ENCODE results near the gene ARHGAP8.
A peak's percentile ranks its signal among the peaks of the same experiment; 100 is the strongest.
"Not testable (repeated sequence)": the region's sequence is repeated elsewhere in the genome, so short reads cannot be mapped to it uniquely, and the experiment has no call there.

ARHGAP8 gene

DNA sequence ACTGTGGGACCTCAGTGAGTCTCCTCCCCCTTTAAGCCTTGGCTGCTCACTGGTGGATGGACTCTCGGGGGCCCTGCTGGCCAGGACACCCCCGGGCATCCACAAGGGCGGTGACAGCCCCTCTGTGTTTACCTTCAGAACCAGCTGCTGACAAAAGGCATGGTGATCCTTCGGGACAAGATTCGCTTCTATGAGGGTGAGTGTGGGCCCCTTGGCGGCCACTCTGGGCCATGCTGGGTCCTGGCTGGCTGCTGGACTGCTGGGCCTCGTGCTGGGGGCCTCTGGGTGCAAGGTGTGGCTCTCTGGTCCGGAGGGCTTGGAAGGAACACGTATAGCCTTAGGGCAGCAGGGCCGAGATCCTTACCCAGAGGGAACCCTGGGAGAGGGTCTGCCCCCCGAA, 25.9 kb upstream of the ARHGAP8 start:
- DNase-seq, result no peak

DNA sequence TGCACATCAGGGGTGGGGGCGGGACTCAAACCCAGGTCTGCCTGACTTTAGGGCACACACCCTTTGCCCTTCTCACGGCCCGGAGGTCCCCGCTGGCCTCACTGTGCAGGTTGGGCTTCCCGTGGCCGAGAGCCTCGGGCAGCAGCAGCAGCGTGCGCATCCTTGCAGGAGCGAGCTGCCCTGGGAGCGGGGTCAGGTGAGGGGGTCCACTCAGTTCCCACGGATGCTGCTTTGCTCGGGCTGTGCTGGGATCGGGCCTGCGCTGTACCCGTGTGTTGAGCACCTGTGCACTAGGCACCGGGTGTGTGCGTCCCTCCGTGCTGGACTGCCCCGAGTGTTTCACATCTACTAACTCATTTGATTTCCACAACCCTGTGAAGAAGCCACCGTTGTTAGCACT, 25.2 kb upstream of the ARHGAP8 start:
- DNase-seq, result no peak

DNA sequence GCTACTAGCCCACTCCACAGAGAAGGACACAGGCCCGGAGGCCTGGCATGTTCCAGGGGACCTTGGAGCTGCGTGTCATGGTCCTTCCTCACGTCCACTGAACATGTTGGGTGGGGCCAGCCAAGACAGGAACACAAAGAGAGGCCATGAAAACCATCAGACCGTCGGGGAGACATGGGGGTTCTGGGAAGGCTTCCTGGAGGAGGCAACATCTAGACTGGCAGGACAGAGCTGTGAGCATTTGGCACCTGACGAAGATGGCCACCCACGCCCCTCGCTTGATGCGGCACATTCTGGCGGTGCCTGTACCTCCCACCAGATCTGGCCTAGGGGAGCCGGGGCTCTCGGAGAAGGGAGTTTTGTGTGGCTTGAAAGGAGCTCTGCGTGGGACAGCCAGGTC, 24.7 kb upstream of the ARHGAP8 start:
- DNase-seq, result no peak

DNA sequence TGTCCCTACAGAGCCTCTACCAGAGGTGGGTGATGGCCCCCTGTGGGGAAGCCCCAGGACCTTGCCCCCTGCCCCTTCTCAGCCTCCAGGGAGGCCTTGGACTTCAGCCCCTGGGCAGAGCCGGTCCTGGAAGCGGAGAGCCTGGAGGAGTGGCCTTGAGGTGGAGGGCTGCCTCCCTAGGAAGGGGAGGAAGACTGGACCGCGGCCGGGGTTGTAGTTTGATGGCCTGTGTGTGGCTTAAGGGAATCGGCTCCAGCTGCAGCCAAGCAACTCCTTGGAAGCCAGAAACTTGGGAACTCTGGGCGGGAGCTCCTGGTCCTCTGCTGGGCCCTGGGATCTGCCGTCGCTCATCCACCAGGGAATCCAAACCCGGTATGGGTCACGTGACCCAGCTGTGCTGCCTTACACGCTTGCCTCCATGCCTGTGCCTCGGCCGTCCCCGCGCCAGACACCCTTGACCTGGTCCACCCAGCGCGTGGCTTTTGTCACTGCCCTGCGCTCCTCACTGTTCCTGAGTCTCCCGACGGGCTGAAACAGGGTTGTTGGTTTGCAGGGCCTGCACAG, 23.5 kb upstream of the ARHGAP8 start:
- DNase-seq, result no peak

DNA sequence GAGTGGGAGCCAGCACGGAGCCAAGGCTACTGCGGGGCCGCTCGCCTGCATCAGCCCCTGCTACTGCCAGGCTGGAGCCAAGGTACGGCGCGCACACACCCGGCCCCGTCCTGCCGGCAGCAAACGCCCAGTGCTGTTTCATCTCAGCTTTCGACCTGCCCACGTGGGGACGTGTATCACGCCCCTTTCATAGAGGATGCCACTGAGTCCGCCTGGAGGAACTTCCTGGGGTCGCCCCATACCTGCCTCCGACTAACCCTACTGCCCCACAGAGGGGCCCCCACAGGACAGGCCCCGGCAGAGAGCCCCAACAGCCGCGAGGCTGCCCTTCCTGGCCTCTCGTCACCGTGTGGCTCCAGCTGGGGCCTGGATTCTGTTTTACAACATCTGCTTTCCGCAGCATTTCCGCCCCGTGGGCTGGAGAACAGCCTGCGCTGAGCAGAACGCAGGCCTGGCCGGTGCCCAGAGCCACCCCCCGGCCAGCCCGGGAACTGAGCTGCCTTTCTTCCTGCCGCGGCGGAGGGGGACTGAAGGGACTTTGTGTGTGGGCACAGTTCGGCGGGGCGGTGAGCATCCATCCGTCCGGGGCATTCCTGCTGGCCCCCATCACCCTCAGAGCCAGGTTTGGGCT, 22.9 kb upstream of the ARHGAP8 start:
- DNase-seq, result no peak

DNA sequence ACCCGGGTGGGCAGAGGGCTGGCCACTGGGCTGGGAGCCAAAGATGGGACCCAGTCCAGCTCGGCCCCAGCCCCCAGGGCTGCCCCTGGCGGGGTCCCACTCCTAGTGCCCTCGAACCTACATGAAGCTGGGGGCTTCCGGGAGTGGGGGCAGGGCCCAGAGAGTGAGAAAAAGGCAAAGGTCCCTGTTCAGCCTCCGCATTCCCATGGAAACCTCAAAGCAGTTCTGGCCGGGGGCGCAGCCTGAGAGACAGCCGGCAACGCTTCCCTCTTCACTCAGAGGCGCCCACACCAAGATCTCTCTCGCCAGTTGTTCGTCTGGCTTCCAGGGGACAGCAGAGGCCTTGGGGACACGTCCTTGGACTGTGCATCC, 22.4 kb upstream of the ARHGAP8 start:
- no peak for DNase-seq

DNA sequence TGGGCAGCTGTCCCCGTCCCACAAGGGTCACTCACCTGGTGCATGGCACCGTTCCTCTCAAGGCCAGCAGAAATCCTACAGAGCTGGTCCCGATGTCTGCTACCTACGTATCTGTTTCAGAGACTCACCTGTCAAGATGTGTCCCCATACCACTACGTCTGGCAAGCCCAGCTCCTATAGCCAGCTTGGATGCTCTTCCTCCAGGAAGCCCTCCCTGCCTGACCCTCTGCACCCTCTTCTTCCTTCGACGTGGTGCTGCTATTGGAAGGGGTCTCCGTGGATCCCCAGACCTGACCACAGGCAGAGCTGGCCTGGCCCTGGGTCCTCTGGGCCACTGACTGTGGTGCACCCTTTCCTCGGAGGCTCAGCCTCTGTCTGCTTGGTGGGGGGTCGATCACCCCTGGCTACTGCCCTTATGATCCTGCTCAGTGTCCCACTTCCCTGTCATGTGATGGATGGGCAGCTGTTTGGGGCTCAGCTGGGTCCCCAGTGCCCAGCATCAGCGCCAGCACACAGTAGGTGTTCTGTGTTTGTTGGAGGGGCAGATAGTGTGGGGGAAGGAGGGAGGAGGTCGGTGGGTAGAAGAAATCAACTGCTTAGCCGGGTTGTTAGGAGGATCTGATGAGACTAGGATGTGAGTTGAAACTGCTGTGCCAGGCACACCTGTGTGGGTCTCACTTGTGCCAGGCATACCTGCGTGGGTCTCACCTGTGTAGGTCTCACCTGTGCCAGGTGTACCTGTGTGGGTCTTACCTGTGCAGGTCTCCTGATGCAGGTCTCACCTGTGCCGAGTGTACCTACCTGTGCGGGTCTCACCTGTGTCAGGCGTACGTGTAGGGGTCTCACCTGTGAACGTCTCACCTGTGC, 21.7 kb upstream of the ARHGAP8 start:
- DNase-seq, result no peak

DNA sequence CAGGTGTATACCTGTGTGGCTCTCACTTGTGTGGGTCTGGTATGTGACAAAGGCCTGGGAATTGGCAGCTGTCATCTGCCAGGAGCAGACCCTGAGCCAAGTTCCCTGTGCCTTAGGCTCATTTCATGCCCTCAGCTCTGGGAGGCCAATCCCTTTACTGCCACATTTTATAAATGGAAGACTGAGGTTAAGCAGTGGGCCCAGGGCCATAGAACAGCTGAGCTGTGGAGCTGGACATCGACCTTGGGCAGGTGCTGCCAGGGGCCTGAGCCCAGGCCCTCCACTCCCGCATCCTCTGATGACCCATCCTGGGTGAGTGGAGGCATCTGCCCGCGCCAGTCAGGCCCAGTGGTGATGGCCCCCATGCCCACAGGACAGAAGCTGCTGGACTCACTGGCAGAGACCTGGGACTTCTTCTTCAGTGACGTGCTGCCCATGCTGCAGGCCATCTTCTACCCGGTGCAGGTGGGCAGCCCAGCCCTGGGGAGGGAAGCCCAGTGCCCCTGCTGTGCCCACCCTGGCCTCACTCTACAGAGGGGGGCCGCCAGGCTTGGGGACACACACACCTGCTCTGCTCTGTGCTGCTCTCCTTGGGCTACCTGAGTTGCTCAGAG, 20.9 kb upstream of the ARHGAP8 start:
- no peak for DNase-seq

DNA sequence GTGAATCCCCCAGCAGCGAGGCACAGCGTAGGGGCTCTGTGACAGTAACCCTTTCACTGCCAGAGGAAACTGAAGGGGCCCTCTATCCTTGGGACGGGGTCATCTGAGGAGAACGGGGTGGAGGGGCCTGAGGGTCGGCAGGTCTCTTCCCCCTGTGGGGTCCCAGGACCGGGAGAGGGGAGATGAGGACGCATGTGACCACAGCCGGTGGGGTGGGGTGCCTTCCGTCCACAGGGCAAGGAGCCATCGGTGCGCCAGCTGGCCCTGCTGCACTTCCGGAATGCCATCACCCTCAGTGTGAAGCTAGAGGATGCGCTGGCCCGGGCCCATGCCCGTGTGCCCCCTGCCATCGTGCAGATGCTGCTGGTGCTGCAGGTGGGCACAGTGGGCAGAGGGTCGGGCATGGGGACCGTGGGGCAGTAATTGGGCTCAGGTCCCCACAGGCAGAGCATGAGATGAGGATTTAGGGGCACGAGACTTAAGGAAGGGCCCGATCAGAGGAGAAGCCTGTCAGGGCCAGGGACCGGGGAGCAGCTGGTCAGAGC, 20.3 kb upstream of the ARHGAP8 start:
- DNase-seq, result no peak

DNA sequence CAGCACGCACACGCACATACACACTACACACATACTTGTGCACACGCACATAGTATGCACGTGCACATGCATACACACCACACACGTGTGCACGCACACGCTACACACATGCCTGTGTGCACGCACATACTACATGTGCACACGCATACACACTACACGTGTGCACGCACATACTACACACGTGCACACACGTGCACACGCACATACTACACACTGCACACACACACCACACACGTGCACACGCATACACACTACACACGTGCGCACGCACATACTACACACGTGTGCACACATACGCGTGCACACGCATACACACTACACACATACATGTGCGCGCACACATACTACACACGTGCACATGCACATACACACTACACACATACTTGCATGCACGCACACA, 19.7 kb upstream of the ARHGAP8 start:
- no peak for DNase-seq

DNA sequence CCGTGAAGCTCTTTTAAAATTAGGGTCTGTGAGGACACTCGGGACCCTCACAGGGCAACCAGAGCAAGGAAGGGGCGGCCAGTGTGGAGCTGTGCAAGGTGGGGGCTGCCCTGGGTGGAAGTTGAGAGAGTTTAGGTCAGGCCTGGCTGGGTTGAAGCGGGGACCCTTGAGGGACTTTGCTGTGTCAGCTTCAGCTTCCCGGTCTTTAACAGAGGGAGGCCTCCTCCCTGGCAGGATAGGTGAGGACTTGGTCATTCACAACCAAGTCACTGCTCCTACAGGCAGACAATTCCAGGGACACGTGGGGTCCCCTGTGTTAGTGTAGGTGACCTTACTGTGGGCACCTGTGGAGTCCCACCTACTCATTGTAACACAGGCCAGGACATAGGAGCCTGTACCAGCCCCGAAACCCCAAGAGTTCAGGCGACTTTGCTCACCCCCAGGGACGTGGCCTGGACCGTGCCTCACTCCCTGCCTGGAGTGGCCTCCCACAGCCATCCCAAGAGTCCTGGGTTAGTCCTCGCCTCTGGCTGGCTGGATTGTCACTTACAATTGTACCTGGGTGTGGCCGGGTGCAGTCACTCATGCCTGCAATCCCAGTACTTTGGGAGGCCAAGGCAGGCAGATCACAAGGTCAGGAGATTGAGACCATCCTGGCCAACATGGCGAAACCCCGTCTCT, 18.8 kb upstream of the ARHGAP8 start:
- no peak for DNase-seq

DNA sequence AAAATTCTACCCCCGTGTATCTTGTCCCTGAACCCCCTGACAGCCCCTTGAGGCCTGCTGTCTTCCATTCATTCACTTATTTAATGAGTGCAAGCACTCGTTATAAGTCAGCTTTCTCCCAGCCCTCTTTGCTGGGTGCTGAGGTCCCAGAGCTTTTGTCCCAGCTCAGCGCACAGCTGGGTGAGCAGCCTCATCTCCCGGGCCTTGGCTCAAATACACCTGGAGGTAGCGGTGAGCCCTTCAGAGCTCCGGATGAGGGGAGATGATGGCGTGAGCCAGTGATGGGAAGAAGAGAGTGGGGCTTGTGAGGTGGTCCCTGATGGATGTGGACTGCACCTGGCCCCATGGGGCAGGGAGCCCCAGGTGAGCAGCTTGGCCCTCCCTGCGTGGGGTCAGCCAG, 18.1 kb upstream of the ARHGAP8 start:
- DNase-seq, result no peak

DNA sequence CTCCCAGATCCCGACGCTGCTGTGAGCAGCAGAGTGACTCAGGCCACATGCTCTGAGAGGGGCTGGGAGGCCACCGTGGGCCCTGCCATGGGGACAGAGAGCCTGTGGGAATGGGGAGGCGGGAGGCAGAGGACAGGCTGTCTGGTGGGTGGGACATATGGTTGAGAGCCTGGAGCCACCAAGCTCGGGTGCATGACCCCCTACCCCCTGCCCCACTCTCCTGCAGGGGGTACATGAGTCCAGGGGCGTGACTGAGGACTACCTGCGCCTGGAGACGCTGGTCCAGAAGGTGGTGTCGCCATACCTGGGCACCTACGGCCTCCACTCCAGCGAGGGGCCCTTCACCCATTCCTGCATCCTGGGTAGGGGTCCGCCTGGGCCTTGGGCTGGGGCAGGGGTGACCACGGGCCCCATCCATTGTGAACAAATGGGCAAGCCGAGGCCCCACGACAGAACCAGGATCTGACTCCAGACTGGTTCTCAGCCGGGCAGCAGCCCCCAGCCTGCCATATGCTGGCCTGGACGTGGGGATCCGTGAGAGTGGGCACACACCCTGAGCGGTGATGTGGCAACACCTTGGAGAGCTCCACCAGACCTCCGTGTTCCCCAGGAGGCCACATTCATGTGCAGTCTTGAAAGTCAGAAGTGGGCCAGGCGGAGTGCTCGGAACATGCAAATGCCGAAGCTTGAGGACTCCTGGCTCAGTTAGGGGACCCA, 17.4 kb upstream of the ARHGAP8 start:
- DNase-seq, result no peak

DNA sequence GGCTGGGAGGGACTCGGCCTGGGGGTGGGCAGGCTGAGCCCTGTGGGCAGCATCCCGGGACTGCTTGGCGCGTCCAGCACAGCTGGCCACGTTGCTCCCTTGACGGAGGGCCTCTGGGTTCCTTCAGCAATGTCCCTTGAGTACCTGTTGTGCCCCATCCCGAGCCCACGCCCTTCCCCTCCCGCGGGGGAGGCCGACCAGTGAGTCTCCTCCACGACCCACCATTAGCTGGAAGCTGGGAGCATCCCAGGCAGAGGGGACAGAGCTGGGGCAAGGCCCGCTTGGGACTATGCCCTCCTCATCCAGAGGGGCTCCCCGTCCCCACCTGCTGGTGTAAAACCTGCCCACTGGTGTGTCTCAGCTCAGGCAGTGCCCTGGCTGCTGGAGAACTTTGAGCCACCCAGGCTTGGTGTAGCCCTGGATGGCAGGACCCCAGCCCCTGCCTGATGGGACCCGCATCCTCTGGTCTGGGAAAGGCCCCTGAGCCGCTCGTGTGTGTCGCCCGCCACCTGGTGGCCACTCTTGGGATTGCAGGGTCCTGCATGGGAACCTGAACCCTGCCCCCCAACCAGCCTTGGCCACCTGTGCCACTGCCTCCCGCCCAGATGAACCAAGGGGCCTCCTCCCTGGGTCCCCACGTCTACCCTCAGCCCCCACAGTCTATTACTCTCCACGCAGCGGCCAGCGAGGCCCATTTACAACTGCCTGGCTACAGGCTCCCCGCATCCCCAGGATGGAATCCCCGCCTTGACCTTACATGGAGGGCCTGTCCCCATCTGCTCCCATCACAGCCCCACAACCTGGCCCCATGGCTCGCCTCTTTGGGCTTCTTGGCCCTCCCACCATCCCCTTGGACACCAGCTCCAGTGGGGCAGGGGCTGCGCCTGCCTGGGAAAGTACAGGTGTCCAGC, 16.6 kb upstream of the ARHGAP8 start:
- peak; percentile 88 for DNase-seq

DNA sequence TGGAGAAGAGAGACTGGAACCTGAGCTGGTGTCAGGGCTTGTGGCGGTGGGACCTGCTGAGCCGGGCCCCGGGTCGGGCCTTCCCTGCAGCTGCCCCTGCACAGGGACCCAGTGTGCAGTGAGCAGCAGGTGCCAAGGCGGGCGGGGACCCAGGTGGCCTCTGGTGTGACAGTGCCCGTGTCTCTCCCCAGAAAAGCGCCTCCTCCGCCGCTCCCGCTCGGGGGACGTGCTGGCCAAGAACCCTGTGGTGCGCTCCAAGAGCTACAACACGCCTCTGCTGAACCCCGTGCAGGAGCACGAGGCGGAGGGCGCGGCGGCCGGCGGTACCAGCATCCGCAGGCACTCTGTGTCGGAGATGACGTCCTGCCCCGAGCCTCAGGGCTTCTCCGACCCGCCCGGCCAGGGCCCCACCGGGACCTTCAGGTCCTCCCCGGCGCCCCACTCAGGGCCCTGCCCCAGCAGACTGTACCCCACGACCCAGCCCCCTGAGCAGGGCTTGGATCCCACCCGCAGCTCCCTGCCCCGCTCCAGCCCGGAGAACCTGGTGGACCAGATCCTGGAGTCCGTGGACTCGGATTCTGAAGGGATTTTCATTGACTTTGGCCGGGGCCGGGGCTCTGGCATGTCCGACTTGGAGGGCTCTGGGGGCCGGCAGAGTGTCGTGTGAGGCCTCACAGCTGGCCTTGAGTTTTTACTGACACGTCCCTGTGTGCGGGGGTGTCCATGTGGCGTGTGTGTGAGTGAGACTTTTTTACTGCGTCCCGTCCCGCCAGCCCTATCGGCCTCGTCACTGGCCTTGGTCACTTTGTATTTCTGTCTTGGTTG, 15.6 kb upstream of the ARHGAP8 start:
- DNase-seq, result no peak

DNA sequence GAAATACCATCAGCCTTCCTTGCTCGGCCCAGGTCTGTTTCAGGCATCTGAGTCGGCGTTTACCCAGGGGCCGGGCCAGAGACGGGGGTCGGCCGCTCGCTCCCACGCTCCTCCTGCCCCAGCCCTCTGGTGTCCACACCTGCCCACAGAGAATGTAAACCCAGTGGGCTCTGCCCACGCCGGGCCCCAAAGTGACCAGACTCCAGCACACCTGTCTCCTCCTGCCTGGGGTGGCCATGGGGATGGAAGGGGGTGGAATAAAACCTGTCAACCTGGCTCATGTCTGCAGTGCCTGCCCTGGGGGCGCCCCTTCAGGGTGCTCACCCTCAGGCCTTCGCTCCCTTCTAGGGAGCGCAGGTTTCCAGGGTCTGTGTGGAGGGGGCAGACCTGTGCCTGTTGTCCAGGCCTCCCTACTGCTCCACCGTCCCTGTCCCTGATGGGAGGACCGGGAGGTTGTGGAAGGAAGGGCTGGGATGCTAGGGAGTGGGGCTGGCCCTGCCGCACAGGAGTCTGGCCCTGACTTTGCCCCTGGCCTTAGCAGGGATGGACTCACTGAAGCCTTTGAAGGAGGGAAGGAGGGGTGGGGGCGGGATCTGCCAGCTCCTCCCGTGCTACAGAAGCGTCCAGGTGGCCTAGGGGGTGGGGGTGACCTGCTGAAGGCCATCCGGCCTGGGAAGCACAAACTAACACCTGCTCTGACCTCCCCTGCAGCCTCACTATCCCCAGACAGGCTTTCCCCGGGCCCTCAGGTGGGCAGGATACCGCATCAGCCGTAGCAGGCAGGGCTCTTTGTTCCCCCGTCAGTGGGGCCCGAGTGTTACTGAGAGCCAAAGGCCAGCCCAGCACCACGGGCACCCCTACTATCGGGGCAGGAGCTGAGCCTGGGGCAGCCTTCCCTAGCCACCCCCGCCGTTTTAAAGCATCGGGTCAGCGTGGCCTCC, 14.7 kb upstream of the ARHGAP8 start:
- DNase-seq, result no peak

DNA sequence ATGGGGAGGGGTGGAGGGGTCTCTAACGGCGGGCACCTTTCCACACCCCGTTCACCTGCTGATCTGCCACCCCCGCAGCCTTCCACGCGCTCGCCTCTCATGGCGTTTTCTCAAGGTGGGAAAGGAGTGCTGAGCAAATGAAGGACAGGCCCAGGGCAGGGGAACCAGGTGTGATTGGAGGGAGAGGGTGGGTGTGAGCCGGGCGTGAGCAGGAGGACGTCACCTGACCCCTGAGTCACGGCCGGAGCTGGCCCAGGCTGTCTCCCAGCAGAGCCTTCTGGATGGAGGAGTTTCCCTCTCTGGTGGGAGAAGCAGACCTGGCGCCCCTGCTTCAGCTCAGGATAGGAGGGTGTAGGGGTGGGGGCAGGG, 14.0 kb upstream of the ARHGAP8 start:
- no peak for DNase-seq

DNA sequence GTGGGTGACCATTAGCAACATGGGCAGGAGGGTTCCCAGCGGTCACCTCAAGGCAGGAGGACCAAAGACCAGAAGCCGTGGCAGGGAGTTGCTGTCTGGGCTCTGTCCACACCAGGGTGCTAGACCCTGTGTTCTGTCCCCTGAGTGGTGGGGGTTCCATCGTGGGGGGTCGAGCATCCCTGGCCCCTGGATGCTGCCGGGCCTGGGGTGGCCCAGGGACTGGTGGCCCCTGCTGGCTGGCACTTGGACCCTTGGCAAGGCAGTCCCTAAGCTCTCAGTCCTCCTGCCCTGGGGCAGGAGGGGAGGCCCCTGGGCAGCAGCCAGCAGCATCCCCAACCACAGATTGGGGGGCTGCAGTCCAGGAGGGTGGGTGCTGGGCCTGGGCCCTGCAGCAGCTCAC, 13.4 kb upstream of the ARHGAP8 start:
- DNase-seq, result no peak

DNA sequence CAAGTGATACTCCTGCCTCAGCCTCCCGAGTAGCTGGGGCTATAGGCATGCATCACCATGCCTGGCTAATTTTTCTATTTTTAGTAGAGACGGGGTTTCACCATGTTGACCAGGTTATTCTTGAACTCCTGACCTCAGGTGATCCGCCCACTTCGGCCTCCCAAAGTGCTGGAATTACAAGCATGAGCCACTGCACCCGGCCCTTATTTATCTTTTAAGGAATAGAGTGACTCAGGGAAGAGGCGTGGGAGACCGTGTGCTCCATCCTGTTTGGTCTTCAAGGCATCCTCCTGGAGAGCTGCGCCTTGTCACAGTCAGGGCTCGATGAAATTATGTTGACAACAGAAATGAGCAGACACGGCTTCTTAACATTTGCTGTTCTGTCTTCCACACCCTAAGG, 12.7 kb upstream of the ARHGAP8 start:
- DNase-seq, result not testable (repeated sequence)

All from activated T-cell treated with anti-CD3 and anti-CD28 coated beads, Interleukin-2, amount 50 U/mL, for 1 hour (primary cell).